Activated T-helper 17 cell treated with anti-CD3 and anti-CD28 coated beads, Interleukin-2, amount 50 U/mL, for 72 hours (primary cell): ENCODE data around the gene ADIPOR2. TPM values are rescaled to one million over a fixed set of nuclear protein-coding genes. Genes with fewer than 3 reads are reported as not detected.

Experiments
- ATAC-seq: fragments of 150-1000 bp; cut with Tn5 transposase; replicated peaks from 2 replicates; pipeline ENCODE4 v1.10.0; 2021; ENCODE audit warnings: mild to moderate bottlenecking, moderate library complexity
- H3K27ac Mint-ChIP-seq: one replicate; pipeline ENCODE4 v1.8.0; 2022; ENCODE audit warnings: mixed read lengths
- H3K27me3 Mint-ChIP-seq: one replicate; pipeline ENCODE4 v1.8.0; 2022; ENCODE audit warnings: mixed read lengths
- H3K36me3 Mint-ChIP-seq: one replicate; pipeline ENCODE4 v1.8.0; 2022; ENCODE audit warnings: low read depth, mild to moderate bottlenecking, mixed read lengths
- H3K4me1 Mint-ChIP-seq: one replicate; pipeline ENCODE4 v1.8.0; 2022; ENCODE audit warnings: mixed read lengths
- H3K4me3 Mint-ChIP-seq: one replicate; pipeline ENCODE4 v1.8.0; 2022; ENCODE audit warnings: mild to moderate bottlenecking, mixed read lengths
- H3K9me3 Mint-ChIP-seq: one replicate; pipeline ENCODE4 v1.8.0; 2022; ENCODE audit warnings: mixed read lengths
- total RNA-seq, 2 donors: library from RNA; stranded (reverse); gene quantifications; one replicate each; pipeline ENCODE4 v1.2.3, GENCODE V29; 2022

The ADIPOR2 gene
- total RNA-seq, 2 donors from 2014 or later, result 40.0 to 52.9 TPM

DNA sequence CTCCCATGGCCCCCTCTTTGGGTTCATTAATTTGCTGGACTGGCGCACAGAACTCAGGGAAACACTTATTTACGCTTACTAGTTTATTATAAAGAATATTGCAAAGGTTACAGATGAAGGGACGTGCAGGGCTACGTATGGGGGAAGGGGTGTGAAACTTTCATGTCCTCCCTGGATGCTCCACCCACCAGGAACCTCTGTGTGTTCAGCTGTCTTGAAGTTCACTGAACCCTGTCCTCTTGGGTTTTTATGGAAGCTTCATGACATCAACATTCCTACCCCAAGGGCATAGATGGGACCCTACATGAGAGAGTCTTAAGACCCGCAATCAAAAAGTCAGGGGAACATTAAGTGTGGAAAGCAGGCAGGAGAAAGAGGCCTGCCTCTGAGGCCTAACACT lies 58.1 kb downstream of the ADIPOR2 start:
- H3K4me3 Mint-ChIP-seq, result no peak overlapping the region
- peaks cover 42% of the 10 kb centered on the region for H3K36me3 Mint-ChIP-seq
- no peak overlapping the region for H3K27ac Mint-ChIP-seq
- ATAC-seq, result no peak
- H3K4me1 Mint-ChIP-seq, result no peaks in the 10 kb centered on the region
- peaks cover 6% of the 10 kb centered on the region for H3K9me3 Mint-ChIP-seq
- no peaks in the 10 kb centered on the region for H3K27me3 Mint-ChIP-seq

- Mint-ChIP-seq H3K27me3 (no peaks in the 10 kb centered on the region), H3K27ac (no peak overlapping the region), H3K36me3 (peaks cover 54% of the 10 kb centered on the region), H3K4me3 (no peak overlapping the region), H3K9me3 (peaks cover 6% of the 10 kb centered on the region), H3K4me1 (no peaks in the 10 kb centered on the region)
- no peak for ATAC-seq
These were observed 59.4 kb downstream of the ADIPOR2 start for GRCh38 chr12:1750300-1750699.

DNA sequence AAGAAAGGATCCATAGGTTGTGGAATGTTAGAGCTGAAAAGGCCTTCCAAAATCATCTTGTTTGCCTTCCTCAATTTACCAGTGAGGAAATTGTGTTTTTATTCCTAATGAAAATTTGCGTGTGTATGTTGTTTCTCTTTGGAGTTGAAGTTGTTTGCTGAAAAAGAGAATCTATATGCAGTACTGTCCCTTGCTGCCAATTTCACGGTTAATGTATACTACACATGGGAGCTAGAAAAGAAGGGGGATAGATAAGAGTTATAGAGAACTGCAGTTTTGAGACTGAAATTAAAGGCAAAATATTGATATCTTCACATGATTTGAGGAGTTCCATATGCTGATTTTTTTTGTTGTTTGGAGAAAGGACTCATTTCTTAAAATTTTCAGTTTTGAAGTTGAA lies 67.5 kb downstream of the ADIPOR2 start:
- Mint-ChIP-seq H3K27me3 (no peaks in the 10 kb centered on the region), H3K9me3 (no peaks in the 10 kb centered on the region), H3K36me3 (peaks cover 75% of the 10 kb centered on the region), H3K27ac (no peak overlapping the region), H3K4me1 (peaks cover 6% of the 10 kb centered on the region), H3K4me3 (no peak overlapping the region)
- no peak for ATAC-seq

DNA sequence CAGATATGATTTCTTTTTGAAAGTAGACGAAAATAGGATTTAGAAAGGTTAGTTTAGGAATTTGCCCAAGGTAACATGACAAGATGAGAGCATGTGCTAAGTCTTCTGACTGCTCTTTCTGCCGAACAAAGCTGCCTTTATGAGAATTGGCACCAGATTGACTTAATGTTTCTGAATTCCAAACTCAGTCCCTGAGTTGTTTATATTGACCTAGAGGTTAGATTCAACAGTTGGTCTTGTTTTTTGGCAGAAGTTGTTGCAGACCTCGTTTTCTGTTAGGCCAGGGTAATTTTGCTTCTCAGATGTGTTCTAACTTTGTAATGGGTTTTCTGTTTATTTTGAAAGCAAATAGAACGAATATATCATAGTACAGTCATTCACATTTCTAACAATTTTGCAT lies 68.0 kb downstream of the ADIPOR2 start:
- Mint-ChIP-seq H3K4me3 (no peak overlapping the region), H3K36me3 (peaks cover 78% of the 10 kb centered on the region), H3K27me3 (no peaks in the 10 kb centered on the region), H3K4me1 (peaks cover 6% of the 10 kb centered on the region), H3K27ac (no peak overlapping the region), H3K9me3 (no peaks in the 10 kb centered on the region)
- ATAC-seq, result no peak

- peak overlapping the region; percentile 48 for H3K27ac Mint-ChIP-seq
- no peak for ATAC-seq
- peaks cover 11% of the 10 kb centered on the region for H3K4me1 Mint-ChIP-seq
- H3K36me3 Mint-ChIP-seq, result peaks cover 60% of the 10 kb centered on the region
- H3K9me3 Mint-ChIP-seq, result no peaks in the 10 kb centered on the region
- H3K27me3 Mint-ChIP-seq, result no peaks in the 10 kb centered on the region
- no peak overlapping the region for H3K4me3 Mint-ChIP-seq
These were observed 69.9 kb downstream of the ADIPOR2 start for GRCh38 chr12:1760566-1761382.

DNA sequence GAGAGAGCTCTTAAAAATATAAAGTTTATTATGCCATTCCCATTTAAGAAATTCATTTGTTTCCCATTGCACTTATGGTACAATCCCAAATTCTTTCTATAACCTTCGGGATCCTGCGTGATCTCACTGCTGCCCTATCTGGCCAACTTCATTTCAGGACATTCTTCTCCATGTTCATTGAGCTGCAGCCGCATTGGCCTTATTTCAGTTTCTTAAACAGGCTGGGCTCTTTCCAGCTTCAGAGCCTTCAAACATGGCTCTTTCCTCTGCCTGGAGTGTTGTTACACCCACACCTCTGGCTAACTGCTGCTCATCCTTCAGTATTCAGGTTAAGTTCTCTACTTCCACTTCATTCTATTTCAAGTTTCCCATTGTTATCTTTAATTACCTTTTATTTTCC lies 71.0 kb downstream of the ADIPOR2 start:
- ATAC-seq, result no peak
- no peaks in the 10 kb centered on the region for H3K9me3 Mint-ChIP-seq
- H3K4me1 Mint-ChIP-seq, result peaks cover 14% of the 10 kb centered on the region
- H3K27me3 Mint-ChIP-seq, result no peaks in the 10 kb centered on the region
- peaks cover 53% of the 10 kb centered on the region for H3K36me3 Mint-ChIP-seq
- no peak overlapping the region for H3K4me3 Mint-ChIP-seq
- H3K27ac Mint-ChIP-seq, result no peak overlapping the region

DNA sequence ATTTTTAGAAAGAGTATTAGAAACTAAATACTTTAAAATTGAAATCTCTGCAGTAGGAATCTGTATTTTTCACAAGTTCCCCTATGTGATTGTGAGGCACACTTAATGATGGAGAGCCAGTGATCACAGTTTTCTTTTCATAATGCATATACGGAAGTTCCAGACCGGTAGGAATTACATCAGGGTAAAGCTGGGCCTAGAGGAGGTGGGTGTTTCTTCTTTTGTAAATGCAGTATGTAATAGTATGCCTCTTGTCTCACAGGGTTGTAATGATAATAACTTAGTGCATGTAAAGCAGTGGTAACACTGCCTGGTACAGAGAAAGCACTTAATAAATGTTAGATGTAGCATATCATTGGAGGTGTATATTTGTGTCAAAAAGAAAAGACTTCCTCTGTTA lies 72.3 kb downstream of the ADIPOR2 start:
- Mint-ChIP-seq H3K27me3 (no peaks in the 10 kb centered on the region), H3K9me3 (no peaks in the 10 kb centered on the region), H3K36me3 (peaks cover 40% of the 10 kb centered on the region), H3K4me3 (no peak overlapping the region), H3K4me1 (peaks cover 14% of the 10 kb centered on the region), H3K27ac (no peak overlapping the region)
- no peak for ATAC-seq

DNA sequence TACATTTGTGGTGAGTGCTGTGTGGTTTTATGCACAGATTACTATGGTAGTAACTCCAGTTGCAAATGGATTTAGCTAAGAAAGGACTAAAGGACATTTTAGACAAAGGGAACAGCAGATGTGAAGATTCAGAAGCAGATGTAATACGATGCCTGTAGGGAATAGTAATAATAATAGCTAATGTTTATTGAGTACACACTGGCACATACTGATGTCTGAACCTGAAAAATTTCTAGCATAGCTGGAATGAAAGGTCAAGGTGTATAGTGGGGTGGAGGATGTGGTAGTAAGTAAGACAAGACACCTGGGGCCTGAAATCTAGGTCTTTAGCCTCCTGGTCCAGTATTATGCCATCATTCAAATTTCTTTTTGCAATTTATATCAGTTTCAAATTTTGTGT lies 75.2 kb downstream of the ADIPOR2 start:
- H3K4me1 Mint-ChIP-seq, result peaks cover 8% of the 10 kb centered on the region
- H3K36me3 Mint-ChIP-seq, result peaks cover 29% of the 10 kb centered on the region
- no peaks in the 10 kb centered on the region for H3K27me3 Mint-ChIP-seq
- no peak overlapping the region for H3K4me3 Mint-ChIP-seq
- H3K27ac Mint-ChIP-seq, result no peak overlapping the region
- ATAC-seq, result no peak
- no peaks in the 10 kb centered on the region for H3K9me3 Mint-ChIP-seq

DNA sequence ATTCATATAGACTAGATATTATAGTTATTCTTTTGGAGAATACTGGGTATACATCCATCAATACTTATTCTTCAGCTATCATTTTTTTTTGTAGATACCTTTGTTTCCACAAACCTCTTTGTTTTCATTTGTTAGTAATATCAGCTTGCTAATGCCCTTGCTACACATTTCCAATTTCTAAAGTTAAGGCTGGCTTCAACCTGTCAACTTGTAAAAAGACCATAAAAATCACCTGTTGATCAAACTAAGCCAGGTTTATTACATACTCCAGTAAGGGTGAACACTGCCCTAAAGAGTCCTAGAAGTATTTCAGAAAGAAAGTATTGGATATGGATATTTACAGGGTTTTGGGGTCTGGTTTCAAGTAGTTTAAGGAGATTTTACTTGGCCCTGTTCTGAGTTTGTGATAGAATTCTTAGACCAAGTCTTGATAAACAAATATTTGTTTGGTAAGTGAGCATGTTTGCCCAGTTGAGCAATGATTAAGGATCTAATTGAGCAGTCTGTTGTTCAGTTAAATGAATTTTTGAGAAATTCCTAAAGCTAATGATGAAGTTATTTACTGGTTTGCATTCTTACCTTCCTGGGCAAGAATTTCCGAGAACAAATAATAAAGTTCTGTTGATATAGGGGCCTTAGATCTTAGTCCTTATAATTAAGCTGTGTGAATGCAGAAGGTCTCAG lies 76.7 kb downstream of the ADIPOR2 start:
- H3K9me3 Mint-ChIP-seq, result no peaks in the 10 kb centered on the region
- ATAC-seq, result no peak
- no peak overlapping the region for H3K4me3 Mint-ChIP-seq
- H3K4me1 Mint-ChIP-seq, result peaks cover 8% of the 10 kb centered on the region
- no peak overlapping the region for H3K27ac Mint-ChIP-seq
- H3K36me3 Mint-ChIP-seq, result peaks cover 30% of the 10 kb centered on the region
- no peaks in the 10 kb centered on the region for H3K27me3 Mint-ChIP-seq

DNA sequence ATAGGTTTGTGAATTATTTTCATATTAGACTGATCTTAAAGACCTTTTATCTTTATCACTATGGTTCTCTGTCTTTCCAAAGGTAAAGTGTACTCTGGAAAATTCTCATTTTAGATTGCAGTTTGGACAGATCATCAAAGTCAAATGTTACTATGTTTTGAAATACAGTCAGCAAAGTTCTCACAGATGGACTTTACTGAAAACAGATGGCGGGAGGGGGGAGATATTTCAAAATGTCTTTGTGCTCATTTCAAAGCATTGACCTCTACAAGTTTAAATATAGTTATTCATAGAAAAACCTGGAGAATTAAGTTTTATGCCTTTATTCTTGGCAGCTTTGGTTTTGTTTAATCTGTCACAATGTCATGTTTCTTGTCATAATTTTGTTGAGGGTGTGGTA lies 77.7 kb downstream of the ADIPOR2 start:
- H3K27me3 Mint-ChIP-seq, result no peaks in the 10 kb centered on the region
- no peak overlapping the region for H3K27ac Mint-ChIP-seq
- peaks cover 33% of the 10 kb centered on the region for H3K36me3 Mint-ChIP-seq
- ATAC-seq, result no peak
- H3K9me3 Mint-ChIP-seq, result no peaks in the 10 kb centered on the region
- H3K4me1 Mint-ChIP-seq, result peaks cover 8% of the 10 kb centered on the region
- no peak overlapping the region for H3K4me3 Mint-ChIP-seq

- peaks cover 13% of the 10 kb centered on the region for H3K4me1 Mint-ChIP-seq
- no peak overlapping the region for H3K27ac Mint-ChIP-seq
- no peaks in the 10 kb centered on the region for H3K27me3 Mint-ChIP-seq
- H3K9me3 Mint-ChIP-seq, result no peaks in the 10 kb centered on the region
- H3K4me3 Mint-ChIP-seq, result no peak overlapping the region
- peaks cover 45% of the 10 kb centered on the region for H3K36me3 Mint-ChIP-seq
- no peak for ATAC-seq
These were observed 79.1 kb downstream of the ADIPOR2 start for GRCh38 chr12:1769809-1770494.

DNA sequence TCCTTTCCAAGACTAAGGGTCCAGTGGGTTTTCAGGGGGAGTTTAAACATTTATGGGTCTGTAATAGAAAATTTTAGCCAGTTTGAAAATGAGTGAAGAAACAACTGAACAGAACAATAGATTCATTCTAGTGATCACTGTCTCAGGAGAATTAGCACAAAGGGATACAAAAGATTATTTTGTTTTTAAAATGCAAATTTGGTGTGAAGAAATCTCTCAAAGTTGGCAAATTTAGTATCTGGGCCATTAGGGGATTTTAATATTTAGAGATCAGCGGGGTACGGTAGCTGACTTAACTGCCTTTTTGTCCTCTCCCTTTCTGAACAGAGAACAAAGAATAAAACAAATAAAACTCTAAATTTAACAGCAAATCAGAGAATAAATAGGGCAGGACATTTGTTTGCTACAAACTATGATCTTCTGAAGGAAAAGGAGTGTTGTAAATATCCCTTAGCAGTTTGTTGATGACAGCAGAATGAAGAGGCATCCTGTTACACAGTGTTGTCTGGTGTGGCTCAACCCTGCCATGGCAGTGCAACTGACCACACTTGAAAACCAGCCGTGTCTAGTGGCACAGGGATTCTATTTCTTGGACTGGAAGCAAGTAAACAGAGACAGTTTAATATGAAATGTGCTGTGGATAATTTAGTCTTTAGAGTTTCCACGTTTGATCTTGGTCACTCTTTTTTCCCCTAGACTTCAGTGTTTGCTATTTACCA lies 83.2 kb downstream of the ADIPOR2 start:
- Mint-ChIP-seq H3K4me3 (no peak overlapping the region), H3K27me3 (no peaks in the 10 kb centered on the region), H3K9me3 (no peaks in the 10 kb centered on the region), H3K4me1 (peaks cover 15% of the 10 kb centered on the region), H3K36me3 (peaks cover 82% of the 10 kb centered on the region), H3K27ac (no peak overlapping the region)
- ATAC-seq, result no peak

- no peaks in the 10 kb centered on the region for H3K27me3 Mint-ChIP-seq
- H3K36me3 Mint-ChIP-seq, result peaks cover 81% of the 10 kb centered on the region
- no peak for ATAC-seq
- no peak overlapping the region for H3K4me3 Mint-ChIP-seq
- no peaks in the 10 kb centered on the region for H3K9me3 Mint-ChIP-seq
- peaks cover 15% of the 10 kb centered on the region for H3K4me1 Mint-ChIP-seq
- peak overlapping the region; percentile 12 for H3K27ac Mint-ChIP-seq
These were observed 85.5 kb downstream of the ADIPOR2 start for GRCh38 chr12:1776170-1776921.

DNA sequence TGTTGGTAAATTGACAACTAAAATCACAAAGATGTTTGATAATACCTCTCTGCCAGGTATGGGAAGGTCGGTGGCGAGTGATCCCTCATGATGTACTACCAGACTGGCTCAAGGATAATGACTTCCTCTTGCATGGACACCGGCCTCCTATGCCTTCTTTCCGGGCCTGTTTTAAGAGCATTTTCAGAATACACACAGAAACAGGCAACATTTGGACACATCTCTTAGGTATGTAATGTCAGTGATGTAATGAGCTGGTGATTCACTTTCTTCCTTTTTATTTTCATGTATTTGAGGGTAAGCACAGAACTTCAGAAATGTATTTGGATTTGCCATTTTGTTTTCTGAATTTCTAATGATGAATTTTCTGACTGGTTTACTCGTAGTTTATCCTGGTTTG lies 86.9 kb downstream of the ADIPOR2 start:
- H3K27ac Mint-ChIP-seq, result no peak overlapping the region
- H3K36me3 Mint-ChIP-seq, result peaks cover 74% of the 10 kb centered on the region
- no peaks in the 10 kb centered on the region for H3K9me3 Mint-ChIP-seq
- H3K27me3 Mint-ChIP-seq, result no peaks in the 10 kb centered on the region
- H3K4me3 Mint-ChIP-seq, result no peak overlapping the region
- H3K4me1 Mint-ChIP-seq, result peaks cover 15% of the 10 kb centered on the region
- no peak for ATAC-seq
